Smooth muscle cell of the brain vasculature (primary cell): ENCODE measurements around the gene DPH3.

Experiments used
- DNase-seq: peaks from one replicate; pipeline ENCODE4 v3.0.0-alpha.2; 2012; ENCODE audit warnings: low read depth, low spot score

The DPH3 gene

DNA sequence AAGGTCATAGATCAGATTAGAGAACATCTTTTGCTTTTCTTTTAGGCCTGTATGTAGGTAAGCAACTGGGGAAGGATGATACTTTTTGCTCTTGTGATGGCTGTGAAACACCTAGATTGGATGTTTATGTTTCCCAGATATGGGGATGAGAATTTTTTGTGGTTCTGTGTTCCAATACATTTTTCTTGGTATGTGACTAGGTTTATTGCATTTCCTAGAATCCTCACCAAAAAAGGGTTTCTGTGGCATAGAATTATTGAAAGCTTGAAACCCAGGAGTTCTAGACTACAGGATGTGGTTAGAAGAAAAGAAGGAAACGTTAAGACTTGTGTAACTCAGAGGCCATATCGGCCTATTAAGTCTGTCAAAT is 26.1 kb upstream of the DPH3 start:
- no peak for DNase-seq

DNA sequence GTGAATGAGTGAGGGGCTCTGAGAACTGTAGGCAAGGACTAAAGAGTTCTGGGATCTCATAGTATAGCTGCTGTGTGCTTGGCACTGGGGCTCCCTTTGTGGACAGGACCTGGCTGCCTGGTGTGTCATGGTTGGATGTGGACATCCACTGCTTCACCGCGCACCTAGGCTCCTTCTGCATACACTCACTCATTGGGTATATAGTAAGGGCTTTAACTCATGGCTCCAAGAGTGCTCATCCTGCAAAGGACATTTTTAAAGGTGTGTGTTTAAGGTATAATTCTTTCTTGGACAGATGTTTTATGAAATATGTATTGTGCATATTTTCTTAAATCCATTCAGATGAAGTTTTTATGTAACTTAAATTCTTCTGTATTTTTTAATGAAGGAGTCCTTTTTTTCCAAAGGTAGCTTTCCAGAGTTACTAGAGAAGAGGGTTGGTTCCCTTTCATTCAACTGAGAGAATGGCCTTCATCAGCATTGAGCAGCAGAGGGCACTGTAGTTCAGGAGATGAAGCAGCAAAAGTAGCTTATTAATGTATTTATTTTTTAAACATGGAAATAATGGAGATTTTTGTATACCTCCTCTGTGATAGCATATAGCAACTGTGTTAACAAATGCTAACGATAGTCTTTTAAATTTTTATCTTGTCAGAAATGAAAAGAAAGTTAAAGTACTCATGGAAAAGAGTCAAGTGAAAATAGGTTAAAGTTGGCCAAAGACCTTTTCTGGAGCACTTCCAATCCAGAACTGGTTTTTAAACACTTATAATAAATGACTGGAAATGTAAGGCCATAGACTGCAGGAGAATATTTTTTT is 25.5 kb upstream of the DPH3 start:
- peak; percentile 33 for DNase-seq

DNA sequence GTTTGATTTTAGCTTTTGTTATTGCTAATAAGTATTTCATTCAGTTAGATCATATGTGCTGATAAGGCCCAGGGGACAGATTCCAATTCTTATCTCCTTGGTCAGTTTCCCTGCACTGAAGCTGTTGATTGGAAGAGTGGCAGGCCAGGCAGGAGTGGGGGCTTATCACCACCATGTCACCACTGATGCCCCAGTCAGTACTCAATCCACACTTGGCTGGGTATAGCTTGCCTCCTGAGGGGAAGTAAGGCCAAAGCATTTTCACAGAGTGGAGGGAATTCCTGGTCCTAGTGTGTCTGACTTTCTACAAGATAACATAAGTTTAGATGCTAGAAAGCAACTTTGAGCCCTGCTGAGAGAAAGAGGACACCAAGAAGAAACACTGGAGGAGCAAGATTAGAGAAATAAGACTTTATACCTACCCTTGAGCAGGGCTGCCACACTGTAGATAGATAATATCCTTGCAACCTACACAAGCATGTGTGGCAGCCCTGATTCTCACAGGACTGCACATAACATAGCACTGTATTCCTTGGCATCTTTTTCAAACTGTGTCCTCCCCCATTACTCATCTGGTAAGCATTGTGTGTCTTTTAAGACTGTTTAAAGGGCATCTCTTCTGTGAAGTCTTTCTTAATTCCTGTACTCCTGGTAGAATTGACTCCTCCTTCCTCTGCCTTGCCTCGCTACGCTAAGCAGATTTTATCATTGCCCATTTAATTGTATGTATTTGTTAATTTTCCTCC is 24.6 kb upstream of the DPH3 start:
- DNase-seq: no peak

DNA sequence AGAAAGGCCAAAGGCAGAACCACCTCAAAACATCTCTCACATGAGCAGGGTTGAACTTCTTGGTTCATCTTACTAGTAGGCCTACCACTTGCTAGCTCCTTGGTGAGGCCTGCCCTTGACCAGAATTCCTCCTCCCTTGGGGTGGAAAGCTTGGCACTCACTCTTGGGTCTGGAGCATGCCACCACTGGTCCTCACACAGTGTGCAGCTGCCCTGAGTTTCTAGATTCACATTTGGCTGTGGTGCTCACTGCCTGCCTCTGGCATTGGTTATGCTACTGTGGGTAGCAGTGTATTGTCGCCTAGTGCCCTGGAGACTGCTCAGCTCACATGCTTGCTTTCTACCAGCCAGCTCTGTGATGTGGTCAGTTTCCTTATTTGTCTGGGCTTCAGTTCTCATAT is 23.9 kb upstream of the DPH3 start:
- no peak for DNase-seq

DNA sequence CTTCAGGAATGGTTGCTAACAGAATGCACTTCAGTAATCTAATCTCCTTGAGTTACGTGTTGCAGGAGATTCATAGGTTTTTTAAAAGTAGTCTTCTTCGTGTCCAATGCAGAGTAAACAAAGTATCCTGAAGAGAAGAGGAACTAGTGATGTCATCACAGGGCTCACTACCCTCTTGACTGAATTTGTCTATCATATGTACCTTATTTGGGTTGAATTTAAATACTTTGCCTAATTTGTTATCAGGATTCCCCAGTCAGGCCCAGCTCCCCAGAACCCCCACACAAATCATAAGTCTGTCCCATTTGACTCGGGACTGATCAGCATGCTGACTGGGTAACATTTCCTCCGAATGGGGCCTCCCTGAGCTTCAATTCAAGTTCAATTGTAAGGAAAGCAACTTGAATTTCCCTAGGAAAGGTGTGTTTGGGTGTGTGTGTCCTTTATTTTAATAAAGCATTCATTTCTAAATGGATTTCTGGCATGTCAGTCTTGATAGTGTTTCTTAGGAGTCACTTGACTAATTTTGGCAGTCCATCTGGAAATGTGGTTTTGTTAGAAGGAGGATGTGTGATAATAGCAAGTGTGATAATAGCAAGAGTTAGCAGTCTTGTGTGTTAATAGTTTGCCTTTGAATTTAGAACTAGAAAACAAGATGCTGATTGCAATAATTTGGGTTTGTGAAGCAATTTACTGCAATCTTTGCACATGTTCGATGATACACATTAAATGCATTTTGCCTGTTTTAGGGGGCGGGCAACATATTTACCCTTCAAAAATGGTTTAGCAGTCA is 22.2 kb upstream of the DPH3 start:
- no peak for DNase-seq

DNA sequence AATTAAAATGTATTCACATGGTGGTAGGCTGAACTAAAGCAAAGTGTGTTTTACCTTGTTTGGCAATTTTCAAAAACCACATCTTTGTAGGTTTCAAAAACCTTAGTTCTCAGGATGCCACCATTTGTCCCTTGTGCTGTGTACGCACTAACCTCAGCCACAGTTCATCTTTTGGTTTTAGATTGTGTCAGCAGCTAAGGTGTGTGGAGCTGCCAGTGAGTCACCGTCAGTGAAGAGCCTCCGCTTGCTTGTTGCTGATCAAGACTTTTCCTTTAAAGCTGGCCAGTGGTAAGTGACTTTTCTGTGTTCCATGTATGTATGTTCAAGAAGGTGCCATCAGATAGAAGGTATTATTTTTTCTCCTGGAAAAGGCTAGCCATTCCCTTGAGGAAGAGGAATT is 21.4 kb upstream of the DPH3 start:
- no peak for DNase-seq

DNA sequence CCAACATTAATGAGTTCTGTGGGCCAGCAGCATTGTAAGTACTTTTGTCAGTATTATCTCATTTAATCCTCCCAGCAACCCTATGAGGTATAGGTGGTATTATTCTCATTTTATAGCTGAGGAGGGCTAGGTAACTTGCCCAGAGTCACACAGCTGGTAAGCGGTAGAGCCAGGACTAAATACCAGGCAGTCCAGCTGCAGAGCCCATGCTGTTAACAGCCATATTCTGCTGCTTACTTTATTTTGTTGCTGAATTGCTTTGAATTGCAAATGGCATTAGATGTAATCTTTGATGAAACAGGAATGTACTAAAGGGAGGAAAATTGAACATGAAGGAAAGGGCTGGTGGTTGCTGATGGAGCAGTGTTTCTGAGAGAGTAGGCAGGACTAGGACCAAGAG is 19.9 kb upstream of the DPH3 start:
- DNase-seq: no peak

DNA sequence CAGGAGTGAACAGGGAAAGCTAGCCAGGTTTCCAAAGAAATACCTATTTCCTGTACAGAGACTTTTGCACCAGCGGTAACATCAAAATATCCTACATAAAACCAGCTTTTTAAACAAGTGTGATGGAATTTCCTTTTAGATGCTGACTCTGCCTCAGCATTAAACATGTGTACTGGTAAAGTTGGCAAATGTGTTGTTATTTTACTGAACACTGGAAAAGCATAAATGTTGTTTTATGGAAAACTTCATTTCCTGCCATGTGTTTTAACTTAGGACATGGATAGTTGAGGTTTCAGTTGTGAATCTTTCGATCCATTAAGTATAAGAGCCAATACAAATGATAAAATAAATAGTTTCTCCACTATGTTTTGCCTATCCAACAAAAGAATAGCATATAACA is 15.9 kb upstream of the DPH3 start:
- peak; percentile 31 for DNase-seq

DNA sequence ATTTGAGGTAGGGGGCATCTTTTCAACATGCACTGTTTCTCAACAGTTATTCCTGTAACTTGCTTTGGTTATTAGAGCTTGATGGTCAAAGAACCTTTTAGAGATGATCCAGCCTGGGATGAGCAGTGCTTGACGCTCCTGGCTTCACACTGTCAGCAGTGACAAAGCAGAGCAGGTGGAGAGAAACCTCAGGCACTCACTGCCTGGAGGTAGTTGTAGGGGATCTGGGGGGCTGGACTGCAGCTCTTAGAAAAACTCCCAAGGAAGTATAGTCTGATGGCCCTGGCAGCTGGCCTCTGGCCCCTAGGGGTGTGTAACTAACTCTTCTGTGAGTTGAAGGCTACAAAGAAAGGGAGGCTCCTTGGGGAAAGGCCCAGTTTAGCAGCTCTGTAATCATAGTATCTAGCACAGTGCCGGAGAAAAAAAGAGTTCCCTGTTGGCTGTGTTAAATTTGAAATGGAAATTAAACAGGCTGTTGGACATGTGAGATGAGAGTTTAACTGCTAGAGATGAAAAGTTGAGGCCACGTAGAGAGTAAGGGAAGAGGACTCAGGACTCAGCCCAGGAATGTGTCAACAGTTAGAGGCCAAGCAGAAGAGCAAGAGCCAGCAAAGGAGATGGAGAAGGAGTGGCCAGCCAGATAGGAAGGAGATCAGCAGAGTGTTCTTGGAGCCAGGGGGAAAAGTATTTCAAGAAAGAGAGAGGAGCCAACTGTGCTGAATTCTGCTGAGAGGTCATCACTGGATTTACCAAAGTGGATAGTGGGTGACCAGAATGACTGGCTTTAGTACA is 14.5 kb upstream of the DPH3 start:
- DNase-seq: no peak

DNA sequence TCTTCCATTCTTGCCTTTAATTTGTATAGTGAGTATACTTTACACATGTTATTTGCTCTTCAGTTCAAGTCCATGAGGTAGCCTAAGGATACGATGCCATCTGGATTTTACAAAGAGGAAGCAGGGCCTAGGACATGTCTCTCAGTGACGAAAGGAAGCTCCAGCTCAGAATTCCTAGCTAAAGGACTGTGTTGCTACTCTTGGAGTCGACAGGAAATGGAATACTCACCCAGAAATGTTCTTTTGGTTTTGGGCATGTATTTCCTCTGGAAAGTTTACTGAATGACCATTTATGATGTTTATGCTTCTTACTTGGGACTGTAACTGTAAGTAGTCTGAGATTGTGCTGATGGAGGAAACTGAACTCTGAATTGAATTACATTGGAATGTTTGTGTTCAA is 12.7 kb upstream of the DPH3 start:
- DNase-seq: no peak

DNA sequence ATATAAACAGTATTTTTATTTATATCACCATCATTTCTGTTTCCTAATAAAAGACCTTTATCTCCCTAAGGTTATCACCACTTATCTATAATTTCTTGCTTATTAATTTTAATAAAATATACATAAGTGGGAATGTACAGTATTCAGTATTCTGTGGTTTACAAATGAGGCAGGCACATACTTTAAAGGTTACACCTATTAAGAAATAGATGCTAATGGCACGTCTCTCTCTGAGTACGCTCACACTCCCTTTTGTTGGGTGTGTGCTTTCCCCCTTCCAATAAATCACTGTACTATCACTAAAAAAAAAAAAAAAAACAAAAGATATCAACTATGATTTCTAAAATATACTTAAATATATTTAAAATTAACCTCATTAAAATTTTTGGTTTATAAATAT is 9.1 kb upstream of the DPH3 start:
- no peak for DNase-seq

DNA sequence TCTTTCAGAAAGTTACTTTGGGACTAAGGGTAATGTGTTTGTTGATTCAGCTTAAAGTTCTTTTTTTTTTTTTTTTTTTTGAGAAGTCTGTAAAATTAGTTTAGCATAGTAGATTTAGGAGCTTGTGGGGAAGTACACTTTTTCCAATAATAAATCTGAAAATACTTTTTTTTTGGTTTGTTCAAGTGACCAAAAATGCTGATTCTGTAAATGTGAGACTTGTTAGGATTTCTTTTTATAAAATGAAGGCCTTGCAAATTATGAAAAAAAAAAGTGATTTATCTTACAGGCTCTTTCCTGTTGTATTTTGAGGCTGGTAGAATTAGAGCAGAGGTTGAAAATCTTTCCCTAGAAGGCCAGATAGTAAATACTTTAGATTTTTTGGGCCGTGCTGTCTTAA is 7.8 kb upstream of the DPH3 start:
- DNase-seq: no peak

DNA sequence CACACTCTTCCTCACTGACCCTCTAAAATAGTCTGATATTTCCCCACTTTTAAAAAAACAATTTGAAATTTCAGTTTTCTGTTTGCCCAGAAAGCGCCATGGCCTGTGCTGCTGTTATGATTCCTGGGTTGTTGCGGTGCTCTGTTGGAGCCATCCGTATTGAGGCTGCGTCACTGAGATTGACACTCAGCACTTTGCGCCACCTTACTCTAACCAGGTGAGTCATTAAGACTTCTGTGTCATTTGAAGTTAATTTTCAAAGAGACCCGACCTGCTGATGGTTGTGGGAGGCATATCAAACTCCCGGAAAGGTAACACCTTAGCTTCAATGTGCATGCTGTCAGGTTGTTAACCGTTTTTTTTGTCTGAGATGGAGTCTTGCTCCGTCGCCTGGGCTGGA is 6.1 kb upstream of the DPH3 start:
- no peak for DNase-seq

DNA sequence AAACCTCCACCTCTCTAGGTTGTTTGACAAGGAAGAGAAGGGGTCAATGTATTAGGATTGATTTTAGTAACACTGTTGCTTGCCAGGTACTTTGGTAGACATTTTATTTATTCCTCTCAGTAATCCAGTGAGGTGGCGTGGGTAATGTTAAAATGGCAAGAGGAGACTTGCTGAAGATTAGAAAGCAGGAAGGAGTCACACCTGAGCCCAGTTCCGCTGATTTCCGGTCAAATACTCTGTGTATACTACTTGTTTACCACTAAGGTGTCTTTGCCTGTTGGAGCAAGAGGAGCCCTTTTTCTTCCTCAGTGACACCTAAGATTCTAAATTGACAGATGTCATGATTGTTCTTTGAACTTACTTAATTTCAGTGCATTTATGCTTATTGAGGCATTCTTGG is 2.0 kb upstream of the DPH3 start:
- no peak for DNase-seq

DNA sequence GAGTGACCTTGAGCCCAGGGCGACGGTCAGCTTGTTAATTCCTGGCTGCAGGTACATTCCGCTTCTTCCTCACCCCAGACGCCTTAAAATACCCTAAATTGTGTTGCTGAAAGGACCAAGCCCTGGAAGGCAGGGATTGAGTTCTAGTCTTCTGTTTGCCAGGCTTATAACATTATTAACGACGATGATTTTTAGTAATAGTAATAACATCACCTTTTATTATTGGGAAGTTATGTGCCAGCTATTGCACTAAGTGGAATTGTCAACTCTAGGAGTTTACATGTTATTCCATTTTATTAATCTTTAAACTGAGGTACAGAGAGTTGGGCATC is 678 bp upstream of the DPH3 start:
- no peak for DNase-seq

DNA sequence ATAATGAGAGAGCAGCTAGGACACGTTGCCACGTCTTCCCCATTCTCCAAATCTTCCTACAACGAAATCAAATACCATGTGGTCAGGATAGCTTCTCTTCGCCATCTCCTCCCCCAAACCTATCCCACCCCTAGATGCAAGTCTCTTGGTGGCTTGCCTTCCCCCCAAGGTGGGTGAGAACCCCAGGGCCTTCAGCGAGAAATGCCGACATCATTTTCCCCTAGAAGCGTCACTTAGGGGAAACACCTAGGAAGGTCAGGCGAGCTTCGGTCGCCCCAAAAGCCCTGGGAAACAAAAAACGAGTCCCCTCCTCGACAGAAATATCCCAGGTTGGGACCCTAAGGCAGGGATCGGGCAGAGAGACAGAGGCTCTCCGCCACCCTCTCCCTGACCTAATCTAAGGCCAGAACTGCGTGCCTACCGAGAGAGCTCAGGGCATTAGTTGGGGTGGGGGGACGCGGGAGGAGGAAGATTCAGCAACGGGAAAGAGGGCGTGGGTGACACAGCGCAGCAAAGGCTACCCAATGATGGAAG is 502 bp downstream of the DPH3 start:
- DNase-seq: no peak

DNA sequence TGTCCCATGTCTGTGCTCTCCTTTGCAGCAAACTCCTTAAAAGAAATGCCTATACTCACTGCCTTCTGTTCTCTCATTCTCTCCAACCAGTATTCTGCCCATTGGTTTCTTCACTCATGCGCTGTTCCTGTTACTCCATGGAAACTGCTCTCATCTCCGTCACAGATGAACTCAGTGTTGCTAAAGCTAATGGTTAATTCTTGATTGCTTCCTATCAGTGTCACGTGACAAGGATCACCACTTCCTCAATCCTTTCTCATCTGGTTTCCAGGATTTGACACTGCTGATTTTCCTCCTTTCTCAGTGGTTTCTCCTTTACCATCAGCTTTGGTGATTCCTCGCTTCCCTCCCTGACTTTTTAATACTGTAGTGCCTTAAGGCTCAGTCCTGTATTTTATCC is 2.6 kb downstream of the DPH3 start:
- no peak for DNase-seq

DNA sequence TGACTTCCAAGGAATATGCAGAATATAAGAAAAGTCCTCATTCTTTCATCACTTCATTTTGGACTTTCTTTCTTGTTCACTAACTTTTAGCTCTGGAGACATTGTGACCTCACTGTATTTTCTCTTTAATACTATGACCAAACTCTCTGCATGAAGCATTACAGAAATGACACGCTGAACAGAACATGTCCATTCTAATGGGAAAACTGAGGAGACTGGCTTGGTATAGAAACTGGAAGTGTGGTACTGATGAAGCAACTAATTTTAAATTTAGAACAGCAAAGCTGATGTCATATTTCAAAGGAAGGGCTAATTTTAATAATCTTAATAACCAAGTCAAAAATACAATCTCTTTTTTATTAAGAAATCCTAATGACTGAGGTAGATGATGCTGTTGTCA is 4.7 kb downstream of the DPH3 start:
- no peak for DNase-seq

DNA sequence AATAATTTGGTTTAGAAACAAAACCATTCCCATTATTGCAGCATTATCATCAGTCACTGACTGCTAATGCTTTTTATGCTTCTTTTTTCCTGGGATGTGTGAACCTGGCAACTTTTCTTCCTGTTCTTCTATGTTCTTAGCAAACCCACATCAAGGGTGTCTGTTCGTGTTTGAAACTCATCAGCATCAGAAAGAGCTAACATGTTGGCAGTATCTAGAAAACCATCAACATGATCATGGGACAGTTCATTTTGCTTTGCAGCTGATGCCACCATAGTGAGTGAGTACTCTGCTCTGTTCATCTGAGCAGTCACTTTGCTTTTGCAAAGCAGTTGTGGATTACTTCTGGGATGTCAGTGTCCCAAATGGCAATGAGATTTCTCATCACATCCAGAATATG is 5.9 kb downstream of the DPH3 start:
- no peak for DNase-seq

DNA sequence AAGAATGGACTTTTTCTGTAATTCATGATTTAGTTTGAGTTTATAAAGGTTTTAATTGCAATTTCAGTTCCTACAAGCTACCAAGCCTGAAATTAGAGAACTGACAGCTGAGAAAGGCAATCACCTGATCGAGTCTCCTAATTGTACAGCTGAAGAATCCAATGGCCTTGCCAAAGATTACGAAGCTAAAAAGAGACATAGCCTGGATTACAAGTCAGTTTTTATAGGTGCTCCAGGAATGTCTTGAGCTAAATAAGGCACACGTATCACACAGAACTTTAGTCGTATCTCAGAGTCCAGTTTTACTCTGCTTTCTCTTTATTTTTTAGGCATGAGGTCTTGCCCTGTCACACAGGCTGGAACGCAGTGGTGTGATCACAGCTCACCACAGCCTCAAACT is 6.6 kb downstream of the DPH3 start:
- no peak for DNase-seq

DNA sequence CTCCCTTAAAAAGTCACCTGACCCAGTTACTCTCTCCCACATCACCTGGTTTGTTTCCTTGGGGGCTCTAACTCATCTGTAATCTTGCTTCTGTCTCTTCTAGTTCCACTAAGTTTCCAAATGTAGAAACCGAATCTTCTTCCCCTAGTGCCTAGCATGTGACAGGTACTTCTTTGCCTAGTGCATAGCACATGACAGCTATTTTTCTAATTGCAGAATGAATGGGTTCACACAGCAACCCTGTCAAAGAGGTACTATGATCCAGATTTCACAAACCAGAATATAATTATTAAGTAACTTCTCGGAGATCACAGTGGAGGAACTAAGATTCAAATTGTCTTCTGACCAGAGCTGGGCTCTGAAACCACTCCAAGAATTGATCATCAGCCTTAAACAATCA is 7.4 kb downstream of the DPH3 start:
- no peak for DNase-seq

DNA sequence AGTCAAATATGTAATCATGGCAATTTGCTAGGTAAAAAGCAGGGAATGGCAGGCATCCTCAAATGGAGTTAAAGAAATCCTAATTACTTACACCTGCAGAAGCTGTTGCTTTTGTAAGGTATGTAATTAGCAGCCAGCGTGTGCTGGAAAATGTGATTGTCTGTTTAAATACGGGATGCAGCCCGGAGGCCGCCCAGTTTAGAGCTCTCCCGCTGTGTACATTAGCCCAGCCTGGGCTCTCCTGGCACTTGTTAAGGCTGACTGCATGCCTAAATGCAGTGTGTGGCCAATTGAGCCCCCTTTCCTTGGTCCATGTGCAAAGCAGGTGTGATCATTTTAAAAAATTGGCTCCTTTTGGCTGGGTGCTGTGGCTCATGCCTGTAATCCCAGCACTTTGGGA is 9.0 kb downstream of the DPH3 start:
- DNase-seq: no peak
